HepG2 (cell line): ENCODE results near the gene FOSB. TPM values are rescaled to one million over a fixed set of nuclear protein-coding genes. Genes with fewer than 3 reads are reported as not detected.

Experiments
- MTF2 ChIP-seq: sonication (generic); formaldehyde crosslinking; IDR thresholded peaks from 2 replicates; pipeline ENCODE4 v1.5.0; 2020; ENCODE audit warnings: missing genetic modification reagents, borderline replicate concordance
- MXD3 ChIP-seq: IDR thresholded peaks from 2 replicates; pipeline ENCODE4 v1.6.1; 2016; ENCODE audit warnings: mild to moderate bottlenecking, missing biosample characterization, missing genetic modification reagents
- NFATC3 ChIP-seq: sonication (generic); formaldehyde crosslinking; IDR thresholded peaks from 2 replicates; pipeline ENCODE4 v1.5.1; 2020; ENCODE audit warnings: mild to moderate bottlenecking, missing genetic modification reagents
- NR2F1 ChIP-seq, 2 experiments: fragments of 450-650 bp in 1 of 2; formaldehyde crosslinking in 1 of 2; IDR thresholded peaks; 2 replicates each; pipeline versions ENCODE4 v1.5.0 to v1.6.1; 2016 to 2020; ENCODE audit warnings: mild to moderate bottlenecking in 1 of 2, missing compliant biosample characterization in 1 of 2, missing genetic modification reagents in 1 of 2, moderate library complexity in 1 of 2
- PPARG ChIP-seq: conservative IDR thresholded peaks from 2 replicates; pipeline ENCODE4 v1.6.1; 2016; ENCODE audit warnings: missing biosample characterization, missing genetic modification reagents
- SNAPC5 ChIP-seq: sonication (generic); formaldehyde crosslinking; IDR thresholded peaks from 2 replicates; pipeline ENCODE4 v1.8.1; 2023; ENCODE audit warnings: mild to moderate bottlenecking, missing genetic modification reagents, borderline replicate concordance
- ZBTB7A ChIP-seq: sonication (generic); formaldehyde crosslinking; IDR thresholded peaks from 2 replicates; pipeline ENCODE4 v1.8.0; 2022; ENCODE audit warnings: mild to moderate bottlenecking, missing genetic modification reagents
- ZFX ChIP-seq: sonication (generic); formaldehyde crosslinking; IDR thresholded peaks from 2 replicates; pipeline ENCODE4 v1.4.0; 2020; ENCODE audit warnings: mild to moderate bottlenecking, low read depth, missing genetic modification reagents, moderate library complexity
- ZNF136 ChIP-seq: sonication (generic); formaldehyde crosslinking; IDR thresholded peaks from 2 replicates; pipeline ENCODE4 v1.8.1; 2022; ENCODE audit warnings: low read depth, mild to moderate bottlenecking, moderate library complexity, missing genetic modification reagents
- ZNF280D ChIP-seq: sonication (generic); formaldehyde crosslinking; IDR thresholded peaks from 2 replicates; pipeline ENCODE4 v1.5.1; 2020; ENCODE audit warnings: mild to moderate bottlenecking, missing genetic modification reagents
- ZNF557 ChIP-seq: sonication (generic); formaldehyde crosslinking; IDR thresholded peaks from 2 replicates; pipeline ENCODE4 v1.4.0; 2020; ENCODE audit warnings: missing genetic modification reagents
- ZNF564 ChIP-seq: sonication (generic); formaldehyde crosslinking; IDR thresholded peaks from 2 replicates; pipeline ENCODE4 v1.8.1; 2023; ENCODE audit warnings: mild to moderate bottlenecking, missing genetic modification reagents
- ZNF687 ChIP-seq: sonication (generic); formaldehyde crosslinking; IDR thresholded peaks from 2 replicates; pipeline ENCODE4 v1.5.1; 2020; ENCODE audit warnings: mild to moderate bottlenecking, missing genetic modification reagents, moderate library complexity
- ZNF800 ChIP-seq: sonication (generic); formaldehyde crosslinking; IDR thresholded peaks from 2 replicates; pipeline ENCODE4 v1.4.0; 2020; ENCODE audit warnings: missing genetic modification reagents
- polyA plus RNA-seq, 8 experiments: library from polyadenylated mRNA; depleted of rRNA in 3 of 8; stranded (reverse) in 7 of 8; unstranded in 1 of 8; fragments of >200 nt; fragmentation: Illumina TruSeq in 4 of 8; extraction: Trizol in 4 of 8; gene quantifications; 2 replicates each; pipeline versions ENCODE4 v1.2.1 to v1.2.3, GENCODE V29; 2011 to 2016; ENCODE audit warnings: low read depth in 4 of 8, missing spikeins in 1 of 8, mixed read lengths in 1 of 8; ENCODE audit not compliant: insufficient read depth in 1 of 8
- total RNA-seq, 5 experiments: library from RNA; depleted of rRNA; stranded (reverse); fragments of >200 nt; fragmentation: Illumina TruSeq; extraction: Trizol; gene quantifications; 2 replicates each; pipeline ENCODE4 v1.2.3, GENCODE V29; 2016; ENCODE audit warnings: low read depth in 1 of 5

The FOSB gene
- total and polyA plus RNA-seq, 2 of the 13 experiments (the other 11 are each of a cell fraction or from before 2014, with no cell fraction given): 2.8 to 6.0 TPM

- TF ChIP-seq ZNF687 (CRISPR knock-in tag) (no peak), SNAPC5 (0 out of 2 replicates have a peak, but pooled peaks have one; percentile 12), NFATC3 (CRISPR knock-in tag) (no peak), ZBTB7A (CRISPR knock-in tag) (no peak), ZNF280D (CRISPR knock-in tag) (0 out of 2 replicates have a peak, but pooled peaks have one; percentile 11), ZFX (CRISPR knock-in tag) (no peak), ZNF557 (CRISPR knock-in tag) (0 out of 2 replicates have a peak, but pooled peaks have one; percentile 32), NR2F1 (CRISPR knock-in tag; IDR thresholded peaks at IDR 0.05) (peak in 1 of 2 experiments; percentile 58; a peak in 1 of 4 replicates), ZNF800 (peak; percentile 41; the same call in 1 of the 2 replicates), PPARG (CRISPR knock-in tag) (no peak), MTF2 (CRISPR knock-in tag) (no peak), ZNF564 (no peak), ZNF136 (CRISPR knock-in tag) (0 out of 2 replicates have a peak, but pooled peaks have one; percentile 5), MXD3 (CRISPR knock-in tag) (0 out of 2 replicates have a peak, but pooled peaks have one; percentile 14)
Measured at GRCh38 chr19:45423033-45423588, 44.7 kb upstream of the FOSB start (continued).
